Skeletal muscle satellite cell (primary cell): ENCODE data around the gene CD226. TPM values are rescaled to one million over a fixed set of nuclear protein-coding genes. Genes with fewer than 3 reads are reported as not detected.

Experiments used
- H3K27me3 ChIP-seq: 2 replicates; pipeline ENCODE4 v1.7.0; 2013; ENCODE audit warnings: low read length; ENCODE audit not compliant: control insufficient read depth, insufficient read depth
- H3K36me3 ChIP-seq: 2 replicates; pipeline ENCODE4 v1.7.0; 2013; ENCODE audit warnings: mild to moderate bottlenecking, control low read depth, low read length; ENCODE audit not compliant: insufficient read depth
- H3K4me1 ChIP-seq: 2 replicates; pipeline ENCODE4 v1.7.0; 2013; ENCODE audit warnings: low read length; ENCODE audit not compliant: control insufficient read depth, insufficient read depth
- H3K4me2 ChIP-seq: 2 replicates; pipeline ENCODE4 v1.7.0; 2013; ENCODE audit warnings: mild to moderate bottlenecking, low read length
- H3K4me3 ChIP-seq: 2 replicates; pipeline ENCODE4 v1.7.0; 2013; ENCODE audit warnings: low read length
- H3K9ac ChIP-seq: 2 replicates; pipeline ENCODE4 v1.7.0; 2013; ENCODE audit warnings: mild to moderate bottlenecking, low read depth, low read length, moderate library complexity
- H3K9me3 ChIP-seq: replicated peaks from 2 replicates; pipeline ENCODE4 v1.7.0; 2013; ENCODE audit warnings: mild to moderate bottlenecking, control low read depth, low read length
- total RNA-seq: library from RNA; depleted of rRNA; stranded (reverse); fragments of >200 nt; gene quantifications from 2 replicates; pipeline ENCODE4 v1.2.3, GENCODE V29; 2012; rRNA removed

The CD226 gene
- total RNA-seq, result 0.22 and 1.3 TPM in 2 replicates

- H3K9ac ChIP-seq, result no peak within 1 kb of the TSS
- no peak within 1 kb of the TSS for H3K4me3 ChIP-seq
These were observed at the start of gene CD226 for GRCh38 chr18:69947361-69948133. Gene CD226, minus strand, starts transcription at chr18:69947873. Its CDS starts 467 bp downstream, at chr18:69947406.

GRCh38 chr18:69996951-69997798, 49.5 kb upstream of the CD226 start:
- Histone ChIP-seq H3K4me3 (no peak overlapping the region), H3K27me3 (no peaks in the 10 kb centered on the region), H3K36me3 (peaks cover 39% of the 10 kb centered on the region), H3K9me3 (no peaks in the 10 kb centered on the region), H3K9ac (no peak overlapping the region), H3K4me2 (no peak overlapping the region), H3K4me1 (no peaks in the 10 kb centered on the region)

More at GRCh38 chr18:69947361-69948133, at the start of gene CD226:
- no peak within 1 kb of the TSS for H3K4me2 ChIP-seq
- no peaks in the 10 kb centered on the region for H3K27me3 ChIP-seq
- peaks cover 8% of the 10 kb centered on the region for H3K4me1 ChIP-seq
- no peaks in the 10 kb centered on the region for H3K36me3 ChIP-seq
- no peaks in the 10 kb centered on the region for H3K9me3 ChIP-seq

GRCh38 chr18:69996417-69996816, 48.7 kb upstream of the CD226 start:
- Histone ChIP-seq H3K27me3 (no peaks in the 10 kb centered on the region), H3K9me3 (no peaks in the 10 kb centered on the region), H3K36me3 (peaks cover 31% of the 10 kb centered on the region), H3K4me3 (no peak overlapping the region), H3K4me1 (no peaks in the 10 kb centered on the region), H3K4me2 (no peak overlapping the region), H3K9ac (no peak overlapping the region)

- H3K9ac ChIP-seq, result no peak overlapping the region
- no peaks in the 10 kb centered on the region for H3K27me3 ChIP-seq
- H3K4me2 ChIP-seq, result no peak overlapping the region
- no peaks in the 10 kb centered on the region for H3K9me3 ChIP-seq
- peaks cover 25% of the 10 kb centered on the region for H3K36me3 ChIP-seq
- H3K4me3 ChIP-seq, result no peak overlapping the region
- H3K4me1 ChIP-seq, result no peaks in the 10 kb centered on the region
These were observed 48.1 kb upstream of the CD226 start for GRCh38 chr18:69995774-69996173.

DNA sequence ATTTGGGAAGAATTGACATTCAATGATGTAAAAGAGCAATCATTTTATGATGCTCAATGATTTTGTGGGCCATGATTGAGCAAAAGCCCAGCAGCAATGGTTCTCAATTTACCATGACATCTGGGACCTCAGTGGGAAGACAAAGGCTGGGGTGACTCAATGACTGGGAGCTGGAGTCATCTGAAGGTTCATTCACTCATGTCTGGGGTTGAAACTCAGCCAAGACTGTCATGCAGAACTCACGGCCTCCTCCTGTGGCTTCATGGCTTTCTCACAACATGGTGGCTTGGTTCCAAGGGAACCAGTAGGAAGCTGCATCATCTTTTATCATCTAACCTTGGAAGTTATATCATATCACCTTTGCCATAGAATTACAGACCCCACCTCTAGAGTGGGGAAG, 45.1 kb upstream of the CD226 start:
- no peaks in the 10 kb centered on the region for H3K27me3 ChIP-seq
- no peaks in the 10 kb centered on the region for H3K9me3 ChIP-seq
- H3K9ac ChIP-seq, result no peak overlapping the region
- no peak overlapping the region for H3K4me3 ChIP-seq
- H3K4me1 ChIP-seq, result no peaks in the 10 kb centered on the region
- peaks cover 24% of the 10 kb centered on the region for H3K36me3 ChIP-seq
- no peak overlapping the region for H3K4me2 ChIP-seq

DNA sequence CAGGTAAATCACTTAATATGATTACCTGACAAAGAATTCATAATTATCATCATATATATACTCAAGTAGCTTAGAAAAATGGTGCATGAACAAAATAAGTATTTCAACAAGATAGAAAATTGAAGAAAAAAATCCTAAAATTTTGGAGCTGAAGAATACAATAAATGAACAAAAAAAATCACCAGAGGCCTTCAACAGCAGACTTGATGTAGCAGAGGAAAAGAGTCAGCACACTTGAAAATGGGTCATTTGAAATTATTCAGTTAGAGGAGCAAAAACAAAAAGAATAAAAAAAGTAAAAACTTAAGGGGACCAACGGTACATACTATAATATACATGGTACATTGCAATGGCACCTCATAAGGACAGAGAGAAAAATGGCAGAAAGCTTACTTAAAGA, 40.2 kb upstream of the CD226 start:
- no peaks in the 10 kb centered on the region for H3K9me3 ChIP-seq
- H3K4me2 ChIP-seq, result no peak overlapping the region
- no peak overlapping the region for H3K4me3 ChIP-seq
- H3K9ac ChIP-seq, result no peak overlapping the region
- peaks cover 21% of the 10 kb centered on the region for H3K36me3 ChIP-seq
- no peaks in the 10 kb centered on the region for H3K4me1 ChIP-seq
- no peaks in the 10 kb centered on the region for H3K27me3 ChIP-seq

GRCh38 chr18:69985239-69985638, 37.6 kb upstream of the CD226 start:
- H3K27me3 ChIP-seq, result no peaks in the 10 kb centered on the region
- no peaks in the 10 kb centered on the region for H3K9me3 ChIP-seq

GRCh38 chr18:69982417-69982816, 34.7 kb upstream of the CD226 start:
- no peak overlapping the region for H3K9ac ChIP-seq
- peaks cover 19% of the 10 kb centered on the region for H3K36me3 ChIP-seq
- no peak overlapping the region for H3K4me3 ChIP-seq
- no peaks in the 10 kb centered on the region for H3K9me3 ChIP-seq
- H3K27me3 ChIP-seq, result no peaks in the 10 kb centered on the region
- H3K4me2 ChIP-seq, result no peak overlapping the region
- no peaks in the 10 kb centered on the region for H3K4me1 ChIP-seq

More at GRCh38 chr18:69985239-69985638, 37.6 kb upstream of the CD226 start:
- Histone ChIP-seq H3K4me3 (no peak overlapping the region), H3K36me3 (peaks cover 21% of the 10 kb centered on the region), H3K9ac (no peak overlapping the region), H3K4me2 (no peak overlapping the region), H3K4me1 (no peaks in the 10 kb centered on the region)

DNA sequence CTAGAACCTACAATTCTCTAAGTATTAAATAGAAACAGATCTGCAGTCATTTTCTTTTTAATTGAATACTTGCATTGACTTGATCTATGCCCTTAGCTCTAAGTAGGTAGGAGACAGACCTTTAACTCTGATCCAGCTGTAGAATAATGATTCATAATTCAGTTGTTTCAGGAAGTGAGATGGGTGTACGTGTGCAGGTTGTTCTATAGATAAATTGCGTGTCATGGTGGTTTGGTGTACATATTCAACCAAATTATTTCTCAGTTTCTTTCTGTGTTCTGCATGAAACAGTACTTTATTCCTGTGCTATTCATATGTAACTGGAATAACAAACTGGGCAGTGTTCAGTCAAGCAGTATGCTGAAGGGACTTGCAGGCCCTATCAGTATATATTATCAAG, 34.3 kb upstream of the CD226 start:
- Histone ChIP-seq H3K4me2 (no peak overlapping the region), H3K4me3 (no peak overlapping the region), H3K9me3 (peaks cover 2% of the 10 kb centered on the region), H3K9ac (no peak overlapping the region), H3K4me1 (no peaks in the 10 kb centered on the region), H3K27me3 (no peaks in the 10 kb centered on the region), H3K36me3 (peaks cover 15% of the 10 kb centered on the region)

GRCh38 chr18:69980982-69981804, 33.5 kb upstream of the CD226 start:
- no peaks in the 10 kb centered on the region for H3K27me3 ChIP-seq
- H3K9ac ChIP-seq, result no peak overlapping the region
- no peaks in the 10 kb centered on the region for H3K4me1 ChIP-seq
- H3K4me3 ChIP-seq, result no peak overlapping the region
- H3K4me2 ChIP-seq, result no peak overlapping the region
- H3K9me3 ChIP-seq, result peaks cover 7% of the 10 kb centered on the region
- peaks cover 14% of the 10 kb centered on the region for H3K36me3 ChIP-seq

GRCh38 chr18:69980509-69980908, 32.8 kb upstream of the CD226 start:
- Histone ChIP-seq H3K4me3 (no peak overlapping the region), H3K36me3 (peaks cover 10% of the 10 kb centered on the region), H3K27me3 (no peaks in the 10 kb centered on the region), H3K9me3 (peaks cover 7% of the 10 kb centered on the region), H3K4me2 (no peak overlapping the region), H3K4me1 (no peaks in the 10 kb centered on the region), H3K9ac (no peak overlapping the region)
